ENCODE measurements around the gene ADAT2.

ADAT2 gene

DNA sequence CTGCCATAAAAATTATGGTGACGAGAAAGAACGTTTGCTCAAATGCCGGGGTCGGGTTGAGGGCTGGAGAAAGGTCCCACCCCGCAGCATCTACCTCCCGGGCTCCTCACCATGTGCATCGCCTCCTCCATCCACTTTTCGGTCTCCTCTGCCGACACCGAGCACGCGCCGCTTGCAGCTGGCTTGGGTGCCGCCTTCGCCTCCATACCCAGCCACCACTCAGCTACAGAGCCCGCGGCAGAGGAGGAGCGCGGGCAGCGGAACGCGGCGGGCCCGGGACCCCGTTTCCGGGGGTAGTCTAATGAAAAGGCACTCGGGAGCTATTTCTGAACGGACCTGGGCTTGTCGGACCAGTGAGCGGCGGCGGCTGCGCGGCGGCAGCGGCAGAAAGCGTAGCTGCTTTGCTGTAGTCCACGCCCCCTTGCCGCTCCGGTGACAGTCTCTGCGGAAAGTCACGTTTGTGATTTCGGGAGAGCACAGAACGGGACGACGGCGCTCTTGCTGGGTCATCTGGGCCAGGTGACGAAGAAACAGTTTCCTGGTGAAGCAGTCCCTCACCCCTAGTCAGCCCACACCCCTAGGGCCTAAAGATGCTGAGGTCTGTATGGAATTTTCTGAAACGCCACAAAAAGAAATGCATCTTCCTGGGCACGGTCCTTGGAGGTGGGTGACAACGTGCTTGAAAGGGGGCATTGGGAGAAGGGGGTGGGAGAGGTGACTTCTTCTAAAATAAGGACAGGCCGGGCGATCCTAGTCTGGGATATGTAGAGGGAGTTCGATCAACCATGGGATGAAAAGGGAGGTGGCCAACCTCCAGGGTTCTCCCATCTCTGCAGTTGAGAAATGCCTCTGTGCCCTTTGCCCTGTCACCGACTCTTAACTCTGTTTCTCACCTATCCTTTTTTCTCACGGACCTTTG, at the start of gene ADAT2, which contains the start of gene PEX3:
Gene ADAT2, minus strand, starts transcription at position 243 of the 919 bp plus-strand sequence. Its CDS starts 37 bp downstream, at position 206.
Gene PEX3, plus strand, starts transcription at position 353 of the 919 bp plus-strand sequence. Its CDS starts 238 bp downstream, at position 591.
- Histone ChIP-seq H3K9me3 (ENCODE audit: control insufficient read depth in 5 of 5, low read length in 5 of 5) (no peaks in the 10 kb centered on the region), H3K4me3 (ENCODE audit: low read depth in 1 of 5, low read length in 5 of 5) (peak within 1 kb of the TSS; percentile 89 to 98 (median 93)), H3K27me3 (ENCODE audit: control insufficient read depth in 5 of 5, insufficient read depth in 4 of 5, low read length in 5 of 5) (no peaks in the 10 kb centered on the region), H3K27ac (ENCODE audit: low read depth, low read length) (peak within 1 kb of the TSS; percentile 73), H3K36me3 (ENCODE audit: control insufficient read depth in 5 of 5, insufficient read depth in 5 of 5, low read length in 5 of 5) (peaks cover 0 to 4% (median 3%) of the 10 kb centered on the region in 5 donors), H3K4me1 (ENCODE audit: control insufficient read depth in 5 of 5, insufficient read depth in 5 of 5, low read length in 5 of 5) (peaks cover 0 to 28% (median 24%) of the 10 kb centered on the region in 5 donors), H3K9ac (ENCODE audit: low read length in 5 of 5) (peak within 1 kb of the TSS; percentile 75 to 95 (median 93))

DNA sequence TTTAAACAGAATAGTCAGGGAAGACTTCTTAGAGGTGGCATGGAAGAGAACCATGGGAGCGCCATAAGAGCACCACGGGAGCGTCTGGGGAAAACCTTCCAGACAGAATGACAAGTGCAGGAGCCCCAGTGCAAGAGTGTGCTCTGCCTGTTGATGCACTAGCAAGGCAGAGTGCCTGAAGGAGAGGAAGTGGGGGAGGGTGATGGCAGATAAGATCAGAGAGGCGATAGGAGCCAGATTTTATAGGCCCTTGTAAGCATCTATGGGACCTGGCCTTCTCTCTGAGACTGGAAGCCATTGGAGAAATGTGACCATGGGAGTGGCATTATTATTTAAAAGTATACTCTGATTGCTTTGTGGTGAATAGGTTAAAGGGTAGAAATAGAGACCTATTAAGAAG, 47.9 kb upstream of the ADAT2 start:
- Histone ChIP-seq H3K4me3 (ENCODE audit: low read depth in 1 of 5, low read length in 5 of 5) (no peak overlapping the region), H3K9ac (ENCODE audit: low read length in 5 of 5) (no peak overlapping the region), H3K27me3 (ENCODE audit: control insufficient read depth in 5 of 5, insufficient read depth in 4 of 5, low read length in 5 of 5) (no peaks in the 10 kb centered on the region), H3K36me3 (ENCODE audit: control insufficient read depth in 5 of 5, insufficient read depth in 5 of 5, low read length in 5 of 5) (peaks cover 30 to 67% (median 45%) of the 10 kb centered on the region in 5 donors), H3K4me1 (ENCODE audit: control insufficient read depth in 5 of 5, insufficient read depth in 5 of 5, low read length in 5 of 5) (no peaks in the 10 kb centered on the region), H3K9me3 (ENCODE audit: control insufficient read depth in 5 of 5, low read length in 5 of 5) (no peaks in the 10 kb centered on the region), H3K27ac (ENCODE audit: low read depth, low read length) (no peak overlapping the region)

DNA sequence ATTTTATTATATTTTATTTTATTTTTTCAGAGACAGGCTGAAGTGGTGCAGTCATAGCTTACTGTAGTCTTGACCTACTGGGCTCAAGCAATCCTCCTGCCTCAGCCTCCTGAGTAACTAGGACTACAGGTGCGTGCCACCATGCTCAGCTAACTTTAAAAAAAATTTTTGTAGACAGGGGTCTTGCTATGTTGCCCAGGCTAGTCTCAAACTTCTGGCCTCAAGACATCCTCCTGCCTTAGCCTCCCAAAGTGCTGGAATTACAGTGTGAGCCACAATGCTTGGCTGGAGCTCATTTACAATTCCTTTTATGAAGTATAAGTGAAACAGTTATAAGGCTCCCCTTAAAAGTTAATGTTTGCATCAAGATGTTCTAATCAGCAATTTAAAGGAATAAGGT, 46.5 kb upstream of the ADAT2 start:
- Histone ChIP-seq H3K36me3 (ENCODE audit: control insufficient read depth in 5 of 5, insufficient read depth in 5 of 5, low read length in 5 of 5) (peaks cover 31 to 59% (median 37%) of the 10 kb centered on the region in 5 donors), H3K4me3 (ENCODE audit: low read depth in 1 of 5, low read length in 5 of 5) (no peak overlapping the region), H3K4me1 (ENCODE audit: control insufficient read depth in 5 of 5, insufficient read depth in 5 of 5, low read length in 5 of 5) (no peaks in the 10 kb centered on the region), H3K27me3 (ENCODE audit: control insufficient read depth in 5 of 5, insufficient read depth in 4 of 5, low read length in 5 of 5) (no peaks in the 10 kb centered on the region), H3K9ac (ENCODE audit: low read length in 5 of 5) (no peak overlapping the region), H3K9me3 (ENCODE audit: control insufficient read depth in 5 of 5, low read length in 5 of 5) (no peaks in the 10 kb centered on the region), H3K27ac (ENCODE audit: low read depth, low read length) (no peak overlapping the region)

DNA sequence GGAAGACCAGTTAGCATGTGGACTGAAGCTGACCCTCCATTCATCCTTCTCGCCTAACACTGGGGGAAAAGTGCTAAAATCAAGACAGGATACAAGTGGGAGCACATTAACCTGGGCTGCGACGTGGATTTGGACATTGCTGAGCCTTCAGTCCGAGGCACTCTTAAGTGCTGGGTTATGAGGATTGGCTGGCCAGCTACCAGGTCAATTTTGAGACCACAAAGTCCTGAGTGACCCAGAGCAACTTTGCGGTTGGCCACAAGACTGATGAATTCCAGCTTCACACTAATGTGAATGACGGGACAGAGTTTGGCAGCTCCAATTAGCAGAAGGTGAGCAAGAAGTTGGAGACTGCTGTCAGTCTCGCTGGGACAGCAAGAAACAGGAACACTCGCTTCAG, 40.3 kb upstream of the ADAT2 start:
- H3K27me3 ChIP-seq (ENCODE audit: control insufficient read depth in 5 of 5, insufficient read depth in 4 of 5, low read length in 5 of 5), result no peaks in the 10 kb centered on the region

DNA sequence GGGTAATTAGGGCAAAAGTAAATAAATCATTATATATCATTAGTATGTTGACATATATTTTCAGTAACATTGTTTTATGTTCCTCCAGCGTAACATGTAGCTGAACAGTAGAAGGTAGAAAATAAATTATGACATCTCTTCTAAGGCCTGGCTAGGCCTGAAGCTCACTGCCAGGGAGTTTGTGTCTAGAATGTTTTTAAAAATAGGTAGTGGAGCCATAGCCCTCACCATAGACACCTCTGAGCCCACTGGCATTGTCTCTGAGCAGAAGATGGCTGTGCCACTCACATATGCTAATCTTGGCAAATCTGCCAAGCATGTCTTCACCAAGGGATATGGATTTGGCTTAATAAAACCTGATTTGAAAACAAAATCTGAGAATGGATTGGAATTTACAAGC, 39.7 kb upstream of the ADAT2 start:
- no peak overlapping the region for H3K4me3 ChIP-seq (ENCODE audit: low read depth in 1 of 5, low read length in 5 of 5)
- H3K9me3 ChIP-seq (ENCODE audit: control insufficient read depth in 5 of 5, low read length in 5 of 5), result no peaks in the 10 kb centered on the region
- H3K4me1 ChIP-seq (ENCODE audit: control insufficient read depth in 5 of 5, insufficient read depth in 5 of 5, low read length in 5 of 5), result no peaks in the 10 kb centered on the region
- peaks cover 7 to 27% (median 16%) of the 10 kb centered on the region in 5 donors for H3K36me3 ChIP-seq (ENCODE audit: control insufficient read depth in 5 of 5, insufficient read depth in 5 of 5, low read length in 5 of 5)
- no peaks in the 10 kb centered on the region for H3K27me3 ChIP-seq (ENCODE audit: control insufficient read depth in 5 of 5, insufficient read depth in 4 of 5, low read length in 5 of 5)
- H3K9ac ChIP-seq (ENCODE audit: low read length in 5 of 5), result no peak overlapping the region
- H3K27ac ChIP-seq (ENCODE audit: low read depth, low read length), result no peak overlapping the region

More for the DNA sequence above, 40.3 kb upstream of the ADAT2 start:
- peaks cover 12 to 33% (median 17%) of the 10 kb centered on the region in 5 donors for H3K36me3 ChIP-seq (ENCODE audit: control insufficient read depth in 5 of 5, insufficient read depth in 5 of 5, low read length in 5 of 5)
- H3K4me1 ChIP-seq (ENCODE audit: control insufficient read depth in 5 of 5, insufficient read depth in 5 of 5, low read length in 5 of 5), result no peaks in the 10 kb centered on the region
- no peak overlapping the region for H3K4me3 ChIP-seq (ENCODE audit: low read depth in 1 of 5, low read length in 5 of 5)
- H3K9me3 ChIP-seq (ENCODE audit: control insufficient read depth in 5 of 5, low read length in 5 of 5), result no peaks in the 10 kb centered on the region
- no peak overlapping the region for H3K9ac ChIP-seq (ENCODE audit: low read length in 5 of 5)
- H3K27ac ChIP-seq (ENCODE audit: low read depth, low read length), result no peak overlapping the region

DNA sequence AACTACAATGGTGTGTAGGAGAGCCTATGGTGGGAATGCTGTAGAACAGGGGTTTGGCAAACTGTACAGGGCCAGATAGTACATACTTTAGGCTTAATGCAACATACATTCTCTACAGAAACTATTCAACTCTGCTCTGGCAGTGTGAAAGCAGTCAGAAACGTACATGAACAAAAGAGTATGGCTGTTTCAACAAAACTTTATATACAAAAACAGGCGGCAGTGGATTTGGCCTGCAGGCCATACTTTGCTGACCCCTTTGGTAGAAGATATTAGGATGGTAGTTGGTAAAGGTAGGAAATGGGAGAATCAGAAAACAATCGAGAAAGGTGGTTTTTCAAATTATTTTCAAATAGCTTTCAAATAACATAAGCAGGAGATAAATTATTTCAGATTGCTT, 36.3 kb upstream of the ADAT2 start:
- H3K36me3 ChIP-seq (ENCODE audit: control insufficient read depth in 5 of 5, insufficient read depth in 5 of 5, low read length in 5 of 5), result peaks cover 0 to 9% (median 2%) of the 10 kb centered on the region in 5 donors
- peaks cover 0 to 6% (median 0%) of the 10 kb centered on the region in 5 donors for H3K4me1 ChIP-seq (ENCODE audit: control insufficient read depth in 5 of 5, insufficient read depth in 5 of 5, low read length in 5 of 5)
- no peak overlapping the region for H3K9ac ChIP-seq (ENCODE audit: low read length in 5 of 5)
- no peak overlapping the region for H3K4me3 ChIP-seq (ENCODE audit: low read depth in 1 of 5, low read length in 5 of 5)
- H3K9me3 ChIP-seq (ENCODE audit: control insufficient read depth in 5 of 5, low read length in 5 of 5), result no peaks in the 10 kb centered on the region
- no peaks in the 10 kb centered on the region for H3K27me3 ChIP-seq (ENCODE audit: control insufficient read depth in 5 of 5, insufficient read depth in 4 of 5, low read length in 5 of 5)
- H3K27ac ChIP-seq (ENCODE audit: low read depth, low read length), result no peak overlapping the region

DNA sequence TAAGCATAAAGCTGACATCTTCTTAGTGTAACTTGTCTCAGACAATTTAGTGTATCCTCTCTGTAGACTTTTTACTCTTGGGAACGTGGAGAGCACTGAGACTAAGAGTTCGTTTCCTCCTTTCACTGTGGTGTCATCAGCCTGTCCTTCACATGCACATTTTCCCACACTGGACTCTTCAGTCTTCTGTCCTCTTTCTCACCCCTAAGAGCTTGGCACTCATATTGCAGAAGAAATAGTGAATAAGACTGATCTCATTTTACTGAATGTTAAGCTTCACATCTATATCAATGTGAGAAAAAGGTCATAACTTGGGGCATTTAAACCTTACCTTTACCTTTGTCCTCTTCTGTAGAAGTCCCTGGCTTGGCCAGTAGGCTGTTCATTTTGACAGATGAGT, 35.5 kb upstream of the ADAT2 start:
- Histone ChIP-seq H3K27ac (ENCODE audit: low read depth, low read length) (no peak overlapping the region), H3K4me3 (ENCODE audit: low read depth in 1 of 5, low read length in 5 of 5) (no peak overlapping the region), H3K9ac (ENCODE audit: low read length in 5 of 5) (no peak overlapping the region), H3K4me1 (ENCODE audit: control insufficient read depth in 5 of 5, insufficient read depth in 5 of 5, low read length in 5 of 5) (peaks cover 0 to 6% (median 0%) of the 10 kb centered on the region in 5 donors), H3K27me3 (ENCODE audit: control insufficient read depth in 5 of 5, insufficient read depth in 4 of 5, low read length in 5 of 5) (no peaks in the 10 kb centered on the region), H3K9me3 (ENCODE audit: control insufficient read depth in 5 of 5, low read length in 5 of 5) (no peaks in the 10 kb centered on the region), H3K36me3 (ENCODE audit: control insufficient read depth in 5 of 5, insufficient read depth in 5 of 5, low read length in 5 of 5) (peaks cover 0 to 8% (median 2%) of the 10 kb centered on the region in 5 donors)

DNA sequence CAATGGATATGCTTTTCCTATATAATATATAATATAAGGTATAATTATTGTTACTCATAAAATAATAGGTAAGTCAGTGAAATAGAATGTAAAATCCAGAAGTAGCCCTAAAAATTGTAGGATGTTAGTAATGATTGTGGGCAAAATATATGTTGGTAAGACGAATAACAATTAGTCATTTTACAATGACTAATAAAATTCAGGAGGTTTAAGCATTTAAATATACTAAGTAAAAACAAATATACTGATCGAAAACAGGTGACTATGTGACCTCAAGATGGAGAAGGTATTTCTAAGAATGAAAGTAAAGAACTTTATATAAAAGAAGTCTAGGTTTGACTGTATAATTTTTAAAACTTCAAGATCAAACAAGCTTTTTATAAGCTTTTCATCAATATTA, 32.1 kb upstream of the ADAT2 start:
- Histone ChIP-seq H3K4me1 (ENCODE audit: control insufficient read depth in 5 of 5, insufficient read depth in 5 of 5, low read length in 5 of 5) (peaks cover 0 to 6% (median 0%) of the 10 kb centered on the region in 5 donors), H3K27ac (ENCODE audit: low read depth, low read length) (no peak overlapping the region), H3K36me3 (ENCODE audit: control insufficient read depth in 5 of 5, insufficient read depth in 5 of 5, low read length in 5 of 5) (peaks cover 0 to 21% (median 11%) of the 10 kb centered on the region in 5 donors), H3K9ac (ENCODE audit: low read length in 5 of 5) (no peak overlapping the region), H3K9me3 (ENCODE audit: control insufficient read depth in 5 of 5, low read length in 5 of 5) (no peaks in the 10 kb centered on the region), H3K4me3 (ENCODE audit: low read depth in 1 of 5, low read length in 5 of 5) (no peak overlapping the region), H3K27me3 (ENCODE audit: control insufficient read depth in 5 of 5, insufficient read depth in 4 of 5, low read length in 5 of 5) (no peaks in the 10 kb centered on the region)

DNA sequence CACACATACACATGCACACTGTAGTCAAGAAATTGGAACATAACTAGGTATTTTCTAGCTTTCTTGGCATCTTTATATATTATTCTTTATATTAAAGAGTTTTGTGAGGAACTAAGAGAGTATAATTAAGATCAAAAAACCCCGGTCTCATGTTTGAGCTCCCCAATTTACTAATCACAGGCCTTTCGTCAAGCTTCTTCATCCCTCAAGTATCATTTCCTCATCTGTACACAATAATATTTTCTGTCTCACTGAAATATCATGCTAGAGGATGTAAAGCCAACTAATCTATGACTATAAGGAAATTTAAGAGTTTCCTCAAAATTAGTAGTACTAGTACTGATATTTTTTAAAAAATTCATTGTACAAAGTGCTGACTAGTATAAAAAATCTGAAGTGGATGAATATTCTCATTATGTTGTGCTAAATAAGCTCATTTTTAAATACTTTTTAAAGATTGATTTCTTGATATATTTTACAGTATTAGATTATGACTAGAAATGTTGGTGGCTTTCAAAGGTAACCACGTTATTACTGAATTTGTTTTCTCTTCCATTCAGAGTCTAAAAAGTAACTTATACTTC, 28.1 kb upstream of the ADAT2 start:
- Histone ChIP-seq H3K27me3 (ENCODE audit: control insufficient read depth in 5 of 5, insufficient read depth in 4 of 5, low read length in 5 of 5) (no peaks in the 10 kb centered on the region), H3K36me3 (ENCODE audit: control insufficient read depth in 5 of 5, insufficient read depth in 5 of 5, low read length in 5 of 5) (peaks cover 16 to 35% (median 33%) of the 10 kb centered on the region in 5 donors), H3K9ac (ENCODE audit: low read length in 5 of 5) (no peak overlapping the region), H3K9me3 (ENCODE audit: control insufficient read depth in 5 of 5, low read length in 5 of 5) (no peaks in the 10 kb centered on the region), H3K4me3 (ENCODE audit: low read depth in 1 of 5, low read length in 5 of 5) (no peak overlapping the region), H3K27ac (ENCODE audit: low read depth, low read length) (no peak overlapping the region), H3K4me1 (ENCODE audit: control insufficient read depth in 5 of 5, insufficient read depth in 5 of 5, low read length in 5 of 5) (peaks cover 0 to 3% (median 0%) of the 10 kb centered on the region in 5 donors)

DNA sequence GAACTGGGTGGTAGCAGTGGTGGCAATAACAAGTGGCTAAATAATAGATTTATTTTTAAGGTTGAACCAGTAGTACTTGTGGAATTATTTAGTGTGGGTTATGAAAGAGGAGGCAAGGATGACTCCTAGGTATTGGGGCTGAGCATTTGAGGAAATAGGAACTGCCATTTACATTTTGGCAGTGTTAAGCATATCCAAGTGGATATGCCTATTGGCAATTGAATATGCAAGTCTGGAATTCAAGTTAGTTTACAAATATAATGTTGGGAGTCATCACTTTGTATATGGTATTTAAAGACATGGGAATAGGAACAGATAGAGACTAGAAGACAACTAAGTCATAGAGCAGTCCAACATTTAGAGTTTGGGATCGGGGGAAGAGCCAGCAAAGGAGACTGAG, 26.1 kb upstream of the ADAT2 start:
- no peak overlapping the region for H3K9ac ChIP-seq (ENCODE audit: low read length in 5 of 5)
- H3K36me3 ChIP-seq (ENCODE audit: control insufficient read depth in 5 of 5, insufficient read depth in 5 of 5, low read length in 5 of 5), result peaks cover 25 to 52% (median 46%) of the 10 kb centered on the region in 5 donors
- H3K27ac ChIP-seq (ENCODE audit: low read depth, low read length), result no peak overlapping the region
- no peak overlapping the region for H3K4me3 ChIP-seq (ENCODE audit: low read depth in 1 of 5, low read length in 5 of 5)
- H3K9me3 ChIP-seq (ENCODE audit: control insufficient read depth in 5 of 5, low read length in 5 of 5), result no peaks in the 10 kb centered on the region
- H3K27me3 ChIP-seq (ENCODE audit: control insufficient read depth in 5 of 5, insufficient read depth in 4 of 5, low read length in 5 of 5), result no peaks in the 10 kb centered on the region
- no peaks in the 10 kb centered on the region for H3K4me1 ChIP-seq (ENCODE audit: control insufficient read depth in 5 of 5, insufficient read depth in 5 of 5, low read length in 5 of 5)
